ENCODE data around the gene TACC2.
"Not testable (repeated sequence)": the region's sequence is repeated elsewhere in the genome, so short reads cannot be mapped to it uniquely, and the experiment has no call there.

Gene TACC2

DNA sequence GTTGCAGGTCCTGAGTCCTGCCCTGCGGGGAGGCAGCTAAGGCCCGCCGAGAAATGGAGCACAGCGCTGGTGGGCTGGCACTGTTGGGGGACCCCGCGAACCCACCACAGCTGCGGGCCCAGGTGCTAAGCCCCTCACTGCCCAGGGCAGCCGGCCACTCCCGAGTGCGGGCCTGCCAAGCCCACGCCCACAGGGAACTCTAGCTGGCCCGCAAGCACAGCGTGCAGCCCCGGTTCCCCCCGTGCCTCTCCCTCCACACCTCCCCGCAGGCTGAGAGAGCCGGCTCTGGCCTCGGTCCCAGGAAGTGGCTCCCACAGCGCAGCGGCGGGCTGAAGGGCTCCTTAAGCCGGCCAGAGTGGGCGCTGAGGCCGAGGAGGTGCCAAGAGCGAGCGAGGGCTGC, 10.5 kb upstream of the TACC2 start:
- no peak for DNase-seq
- TF ChIP-seq, protein P1, sequence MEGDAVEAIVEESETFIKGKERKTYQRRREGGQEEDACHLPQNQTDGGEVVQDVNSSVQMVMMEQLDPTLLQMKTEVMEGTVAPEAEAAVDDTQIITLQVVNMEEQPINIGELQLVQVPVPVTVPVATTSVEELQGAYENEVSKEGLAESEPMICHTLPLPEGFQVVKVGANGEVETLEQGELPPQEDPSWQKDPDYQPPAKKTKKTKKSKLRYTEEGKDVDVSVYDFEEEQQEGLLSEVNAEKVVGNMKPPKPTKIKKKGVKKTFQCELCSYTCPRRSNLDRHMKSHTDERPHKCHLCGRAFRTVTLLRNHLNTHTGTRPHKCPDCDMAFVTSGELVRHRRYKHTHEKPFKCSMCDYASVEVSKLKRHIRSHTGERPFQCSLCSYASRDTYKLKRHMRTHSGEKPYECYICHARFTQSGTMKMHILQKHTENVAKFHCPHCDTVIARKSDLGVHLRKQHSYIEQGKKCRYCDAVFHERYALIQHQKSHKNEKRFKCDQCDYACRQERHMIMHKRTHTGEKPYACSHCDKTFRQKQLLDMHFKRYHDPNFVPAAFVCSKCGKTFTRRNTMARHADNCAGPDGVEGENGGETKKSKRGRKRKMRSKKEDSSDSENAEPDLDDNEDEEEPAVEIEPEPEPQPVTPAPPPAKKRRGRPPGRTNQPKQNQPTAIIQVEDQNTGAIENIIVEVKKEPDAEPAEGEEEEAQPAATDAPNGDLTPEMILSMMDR (IDR thresholded peaks at IDR 0.05) = no peak
- Mint-ChIP-seq H3K27ac (no peak overlapping the region), H3K4me1 (peaks cover 8% of the 10 kb centered on the region), H3K27me3 (ENCODE audit: low read depth, poor library complexity) (no peaks in the 10 kb centered on the region), H3K4me3 (no peak overlapping the region), H3K9me3 (peaks cover 42% of the 10 kb centered on the region), H3K36me3 (ENCODE audit: low read depth) (peaks cover 23% of the 10 kb centered on the region)

DNA sequence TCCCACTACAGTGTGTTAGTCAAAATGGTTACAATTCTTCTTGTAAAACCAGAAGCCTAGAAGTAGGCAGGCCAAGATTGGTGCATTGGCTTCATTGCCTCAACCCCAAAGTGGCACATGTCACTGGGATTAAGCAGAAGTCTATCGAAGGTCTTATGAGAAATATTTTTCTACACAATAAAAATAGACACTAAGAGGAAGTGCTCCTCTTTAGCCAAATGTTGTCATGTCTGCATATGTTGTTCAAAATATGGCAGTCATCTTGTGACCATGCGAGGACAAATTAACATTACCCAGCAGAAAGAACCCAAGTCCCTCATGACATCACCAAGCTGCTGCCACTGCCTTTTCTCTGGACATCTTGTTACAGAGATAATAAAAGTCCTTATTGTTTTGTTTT, 7.6 kb upstream of the TACC2 start:
- Mint-ChIP-seq H3K4me3 (no peak overlapping the region), H3K4me1 (no peaks in the 10 kb centered on the region), H3K9me3 (peaks cover 59% of the 10 kb centered on the region), H3K36me3 (ENCODE audit: low read depth) (peaks cover 14% of the 10 kb centered on the region), H3K27me3 (ENCODE audit: low read depth, poor library complexity) (peaks cover 7% of the 10 kb centered on the region), H3K27ac (no peak overlapping the region)
- no peak for DNase-seq
- TF ChIP-seq, protein P1 (IDR thresholded peaks at IDR 0.05) = no peak

DNA sequence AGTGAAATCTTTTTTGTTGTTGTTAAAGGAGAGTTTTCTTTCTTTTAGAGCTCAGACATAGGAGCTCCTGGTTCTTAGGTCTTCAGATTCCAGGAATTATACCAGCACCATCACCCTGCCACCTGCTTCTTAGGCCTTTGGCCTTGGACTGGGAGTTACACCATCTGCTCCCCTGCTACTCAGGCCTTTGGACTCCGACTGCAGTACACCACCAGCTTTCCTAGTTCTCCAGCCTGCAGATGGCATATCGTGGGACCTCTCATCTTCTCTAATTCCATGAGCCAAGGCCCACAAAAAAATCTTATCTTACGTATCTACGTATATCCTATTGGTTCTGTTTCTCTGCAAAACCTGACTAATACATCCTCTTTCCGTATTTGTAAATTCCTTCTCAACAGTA, 5.1 kb upstream of the TACC2 start:
- DNase-seq = no peak
- no peaks in the 10 kb centered on the region for H3K36me3 Mint-ChIP-seq (ENCODE audit: low read depth)
- no peak overlapping the region for H3K27ac Mint-ChIP-seq
- TF ChIP-seq, protein P1 (IDR thresholded peaks at IDR 0.05) = no peak
- no peaks in the 10 kb centered on the region for H3K4me1 Mint-ChIP-seq
- H3K27me3 Mint-ChIP-seq (ENCODE audit: low read depth, poor library complexity) = peaks cover 7% of the 10 kb centered on the region
- H3K4me3 Mint-ChIP-seq = no peak overlapping the region
- peaks cover 63% of the 10 kb centered on the region for H3K9me3 Mint-ChIP-seq

DNA sequence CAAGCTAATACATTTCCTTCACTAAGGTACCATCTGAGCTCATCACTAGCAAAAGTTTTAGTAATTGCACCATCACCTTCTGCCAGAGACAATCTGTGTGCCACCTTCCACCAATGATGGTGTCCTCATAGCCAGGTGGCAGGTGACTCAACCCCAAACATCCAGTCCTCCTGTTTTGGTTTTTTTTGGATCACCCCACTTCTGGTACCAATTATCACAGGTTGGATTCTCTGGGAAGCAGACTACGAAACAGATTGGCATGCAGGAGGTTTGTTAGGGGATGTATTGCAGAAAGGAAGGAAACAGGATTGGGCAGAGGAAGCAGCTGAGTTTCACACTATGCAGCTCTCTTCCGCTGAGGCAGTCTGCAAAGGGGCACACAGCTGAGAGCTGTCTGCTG, 4.5 kb upstream of the TACC2 start:
- Mint-ChIP-seq H3K4me3 (no peak overlapping the region), H3K4me1 (no peaks in the 10 kb centered on the region), H3K9me3 (peaks cover 68% of the 10 kb centered on the region), H3K27ac (no peak overlapping the region), H3K36me3 (ENCODE audit: low read depth) (no peaks in the 10 kb centered on the region), H3K27me3 (ENCODE audit: low read depth, poor library complexity) (peaks cover 7% of the 10 kb centered on the region)
- TF ChIP-seq, protein P1 (IDR thresholded peaks at IDR 0.05) = no peak
- DNase-seq = no peak

DNA sequence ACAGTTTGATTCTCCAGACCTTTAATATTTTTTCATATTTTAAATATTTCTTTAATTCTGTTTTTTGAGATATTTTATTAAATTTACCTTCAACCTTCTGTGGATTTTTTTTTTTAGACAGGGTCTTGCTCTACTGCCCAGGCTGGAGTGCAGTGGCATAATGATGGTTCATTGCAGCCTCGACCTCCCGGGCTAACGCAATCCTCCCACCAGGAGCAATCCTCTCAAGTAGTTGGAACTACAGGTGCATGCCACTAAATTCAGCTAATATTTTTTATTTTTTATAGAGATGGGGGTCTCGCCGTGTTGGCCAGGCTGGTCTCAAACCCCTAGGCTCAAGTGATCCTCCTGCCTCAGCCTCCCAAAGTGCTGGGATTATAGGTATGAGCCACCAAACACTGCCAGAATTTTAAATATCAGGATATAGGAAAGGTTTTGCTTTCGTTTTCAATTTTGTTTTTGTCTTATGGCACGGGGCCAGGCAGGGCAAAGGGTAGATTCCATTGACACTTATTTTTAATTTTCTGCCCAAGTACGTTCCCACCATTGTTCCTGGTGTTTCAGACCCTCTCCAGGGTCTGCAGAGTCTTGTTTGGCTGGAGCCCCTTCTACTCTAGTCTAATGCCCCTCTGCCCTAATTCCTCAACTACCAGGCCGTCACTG, 1.2 kb downstream of the TACC2 start:
- TF ChIP-seq, protein P1 (IDR thresholded peaks at IDR 0.05) = no peak
- Mint-ChIP-seq H3K9me3 (peaks cover 58% of the 10 kb centered on the region), H3K27ac (no peak overlapping the region), H3K36me3 (ENCODE audit: low read depth) (peaks cover 7% of the 10 kb centered on the region), H3K27me3 (ENCODE audit: low read depth, poor library complexity) (peaks cover 9% of the 10 kb centered on the region), H3K4me1 (peaks cover 16% of the 10 kb centered on the region), H3K4me3 (no peak overlapping the region)
- DNase-seq = no peak

DNA sequence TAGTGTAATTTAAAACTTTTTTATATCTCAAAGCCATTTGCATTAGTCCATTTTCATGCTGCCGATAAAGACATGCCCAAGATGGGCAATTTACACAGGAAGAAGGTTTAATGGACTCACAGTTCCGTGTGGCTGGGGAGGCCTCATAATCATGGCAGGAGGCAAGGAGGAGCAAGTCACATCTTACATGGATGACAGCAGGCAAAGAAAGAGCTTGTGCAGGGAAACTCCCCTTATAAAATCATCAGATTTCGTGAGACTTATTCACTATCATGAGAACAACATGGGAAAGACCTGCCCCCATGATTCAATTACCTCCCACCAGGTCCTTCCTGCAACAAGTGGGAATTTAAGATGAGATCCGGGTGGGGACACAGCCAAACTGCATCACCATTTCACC, 2.8 kb downstream of the TACC2 start:
- DNase-seq; H3K36me3 Mint-ChIP-seq (ENCODE audit: low read depth); H3K4me3 Mint-ChIP-seq; H3K27me3 Mint-ChIP-seq (ENCODE audit: low read depth, poor library complexity); H3K27ac Mint-ChIP-seq: not testable (repeated sequence)
- peaks cover 29% of the 10 kb centered on the region for H3K4me1 Mint-ChIP-seq
- H3K9me3 Mint-ChIP-seq = peaks cover 42% of the 10 kb centered on the region

Data from nephron progenitor cell (in vitro differentiated cells).